Effector memory CD4-positive, alpha-beta T cell (primary cell): ENCODE data around the gene N4BP2.
"Not testable (repeated sequence)": the region's sequence is repeated elsewhere in the genome, so short reads cannot be mapped to it uniquely, and the experiment has no call there.

Experiments used
- DNase-seq, 3 donors: peaks; one replicate each; pipeline ENCODE4 v3.0.0-alpha.2; 2020
- H3K27ac ChIP-seq: 2 replicates; pipeline ENCODE4 v1.7.0; 2013; ENCODE audit warnings: mild to moderate bottlenecking, low read length, moderate library complexity; ENCODE audit not compliant: insufficient read depth, poor library complexity, severe bottlenecking
- H3K27me3 ChIP-seq: replicated peaks from 2 replicates; pipeline ENCODE4 v1.7.0; 2013; ENCODE audit warnings: mild to moderate bottlenecking, low read length; ENCODE audit not compliant: insufficient read depth, control insufficient read depth, poor library complexity, severe bottlenecking
- H3K36me3 ChIP-seq: 2 replicates; pipeline ENCODE4 v1.7.0; 2013; ENCODE audit warnings: mild to moderate bottlenecking, low read length, moderate library complexity; ENCODE audit not compliant: control insufficient read depth, insufficient read depth
- H3K4me1 ChIP-seq: 2 replicates; pipeline ENCODE4 v1.7.0; 2013; ENCODE audit warnings: low read length, mild to moderate bottlenecking; ENCODE audit not compliant: control insufficient read depth, insufficient read depth, poor library complexity, severe bottlenecking
- H3K4me3 ChIP-seq: 2 replicates; pipeline ENCODE4 v1.7.0; 2013; ENCODE audit warnings: low read length, low read depth, mild to moderate bottlenecking; ENCODE audit not compliant: insufficient read depth, poor library complexity, severe bottlenecking
- H3K9me3 ChIP-seq: 2 replicates; pipeline ENCODE4 v1.7.0; 2013; ENCODE audit warnings: mild to moderate bottlenecking, low read length, moderate library complexity; ENCODE audit not compliant: control insufficient read depth
- total RNA-seq, 3 donors: gene quantifications; one replicate each; lab custom pipeline; 2026; lab: John Stamatoyannopoulos, UW

N4BP2 gene
- total RNA-seq, result 52.0 to 83.2 (median 65.2) reads per million in 3 donors

DNA sequence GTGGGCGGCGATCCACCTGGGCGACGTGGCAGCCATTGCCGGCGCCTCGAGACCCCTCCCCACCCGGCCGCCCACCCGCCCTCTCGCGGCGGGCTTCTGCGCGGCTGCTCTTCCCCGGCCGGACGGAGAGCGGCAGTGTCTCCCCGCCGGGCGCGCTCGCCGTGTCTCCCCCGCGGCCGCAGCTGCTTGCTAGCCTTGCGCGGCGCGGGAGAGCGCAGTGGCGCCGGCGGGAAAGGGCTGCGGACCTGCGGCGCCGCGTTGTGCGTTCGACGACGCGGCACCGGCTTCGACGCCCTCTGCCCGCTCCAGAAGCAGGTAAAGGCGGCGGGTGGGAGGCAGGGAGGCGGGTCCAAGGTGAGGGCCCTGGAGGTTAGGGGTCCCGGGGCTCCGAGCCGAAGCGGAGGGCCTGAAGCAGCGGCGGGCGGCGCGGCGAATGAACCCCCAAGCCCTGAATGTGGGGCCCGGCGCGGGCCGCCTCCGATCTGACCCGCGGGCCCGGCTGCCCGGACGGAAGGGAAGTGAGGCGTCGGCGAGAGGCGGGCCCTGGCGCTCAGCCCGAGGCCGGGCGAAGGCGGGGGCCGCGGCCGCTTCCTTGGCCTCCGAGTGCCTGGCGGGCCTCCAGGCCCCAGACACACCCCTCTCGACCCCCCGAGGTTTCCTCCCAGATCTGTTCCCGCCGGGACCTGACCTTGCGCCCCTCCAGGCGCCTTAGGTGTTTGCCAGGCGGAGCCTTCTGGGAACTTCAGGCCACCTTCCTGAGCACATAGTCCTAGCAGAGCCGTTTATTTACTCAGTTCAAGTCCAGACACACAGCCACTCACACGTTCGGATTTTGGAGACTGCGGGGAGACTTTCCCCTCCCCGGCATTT is at the start of gene N4BP2:
Gene N4BP2 (plus strand): TSS at position 135 of the 870 bp plus-strand sequence. CDS start 40,491 bp downstream, outside the sequence.
- H3K9me3 ChIP-seq, result no peaks in the 10 kb centered on the region
- H3K27me3 ChIP-seq, result no peaks in the 10 kb centered on the region
- H3K4me3 ChIP-seq, result peak within 1 kb of the TSS; percentile 89
- H3K36me3 ChIP-seq, result no peaks in the 10 kb centered on the region
- H3K27ac ChIP-seq, result peak within 1 kb of the TSS; percentile 84
- peak; percentile 45 to 57 (median 50) for DNase-seq
- peaks cover 6% of the 10 kb centered on the region for H3K4me1 ChIP-seq

DNA sequence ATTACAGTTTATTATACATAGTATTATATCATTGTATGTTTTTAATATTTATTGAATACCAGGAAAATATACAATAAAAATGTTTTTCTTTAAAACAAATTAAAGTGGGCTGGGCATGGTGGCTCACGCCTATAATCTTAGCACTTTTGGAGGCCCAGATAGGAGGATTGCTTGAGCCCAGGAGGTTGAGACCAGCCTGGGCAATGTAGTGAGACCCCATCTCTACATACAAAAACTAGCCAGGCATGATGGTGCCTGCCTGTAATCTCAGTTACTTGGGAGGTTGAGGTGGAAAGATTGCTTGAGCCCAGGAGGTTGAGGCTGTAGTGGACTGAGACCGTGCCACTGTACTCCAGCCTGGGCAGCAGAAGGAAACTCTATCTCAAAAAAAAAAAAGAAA is 40.6 kb upstream of the N4BP2 start:
- no peaks in the 10 kb centered on the region for H3K4me1 ChIP-seq
- no peaks in the 10 kb centered on the region for H3K36me3 ChIP-seq
- no peak for DNase-seq
- no peak overlapping the region for H3K4me3 ChIP-seq
- H3K9me3 ChIP-seq, result no peaks in the 10 kb centered on the region
- no peak overlapping the region for H3K27ac ChIP-seq
- no peaks in the 10 kb centered on the region for H3K27me3 ChIP-seq

DNA sequence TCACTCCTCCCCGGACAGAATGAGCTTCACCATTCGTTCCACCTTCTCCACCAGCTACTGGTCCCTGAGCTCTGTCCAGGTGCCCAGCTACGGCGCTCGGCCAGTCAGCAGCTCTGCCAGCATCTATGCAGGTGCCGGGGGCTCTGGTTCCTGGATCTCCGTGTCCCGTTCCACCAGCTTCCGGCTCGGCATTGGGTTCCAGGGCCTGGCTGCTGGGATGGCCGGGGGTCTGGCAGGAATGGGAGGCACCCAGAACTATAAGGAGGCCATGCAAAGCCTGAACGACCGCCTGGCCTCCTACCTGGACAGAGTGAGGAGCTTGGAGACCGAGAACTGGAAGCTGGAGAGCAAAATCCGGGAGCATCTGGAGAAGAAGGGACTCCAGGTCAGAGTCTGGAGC is 36.4 kb upstream of the N4BP2 start:
- Histone ChIP-seq H3K36me3 (no peaks in the 10 kb centered on the region), H3K4me1 (no peaks in the 10 kb centered on the region), H3K27ac (no peak overlapping the region), H3K4me3 (no peak overlapping the region), H3K9me3 (no peaks in the 10 kb centered on the region), H3K27me3 (no peaks in the 10 kb centered on the region)
- DNase-seq, result no peak

DNA sequence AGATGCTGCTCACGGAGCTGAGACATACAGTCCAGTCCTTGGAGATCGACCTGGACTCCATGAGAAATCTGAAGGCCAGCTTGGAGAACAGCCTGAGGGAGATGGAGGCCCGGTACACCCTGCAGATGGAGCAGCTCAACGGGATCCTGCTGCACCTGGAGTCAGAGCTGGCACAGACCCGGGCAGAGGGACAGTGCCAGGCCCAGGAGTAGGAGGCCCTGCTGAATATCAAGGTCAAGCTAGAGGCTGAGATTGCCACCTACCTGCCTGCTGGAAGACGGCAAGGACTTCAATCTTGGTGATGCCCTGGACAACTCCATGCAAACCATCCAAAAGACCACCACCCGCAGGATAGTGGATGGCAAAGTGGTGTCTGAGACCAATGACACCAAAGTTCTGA is 35.5 kb upstream of the N4BP2 start:
- DNase-seq, H3K36me3 ChIP-seq, H3K4me1 ChIP-seq, H3K4me3 ChIP-seq, H3K9me3 ChIP-seq, H3K27me3 ChIP-seq, H3K27ac ChIP-seq: not testable (repeated sequence)

DNA sequence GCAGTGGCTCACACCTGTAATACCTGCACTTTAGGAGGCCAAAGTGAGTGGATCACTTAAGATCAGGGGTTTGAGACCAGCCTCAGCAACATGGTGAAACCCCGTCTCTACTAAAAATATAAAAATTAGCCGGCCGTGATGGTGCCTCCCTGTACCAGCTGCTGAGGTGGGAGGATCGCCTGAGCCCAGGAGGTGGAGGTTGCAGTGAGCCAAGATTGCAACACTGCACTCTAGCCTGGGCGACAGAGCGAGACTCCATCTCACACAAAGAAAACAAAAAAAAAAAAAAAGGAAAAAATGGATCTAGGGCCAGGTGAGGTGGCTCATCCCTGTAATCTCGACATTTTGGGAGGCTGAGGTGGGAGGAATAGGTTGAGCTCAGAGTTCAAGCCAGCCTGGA is 32.6 kb upstream of the N4BP2 start:
- H3K36me3 ChIP-seq, H3K4me3 ChIP-seq: not testable (repeated sequence)

DNA sequence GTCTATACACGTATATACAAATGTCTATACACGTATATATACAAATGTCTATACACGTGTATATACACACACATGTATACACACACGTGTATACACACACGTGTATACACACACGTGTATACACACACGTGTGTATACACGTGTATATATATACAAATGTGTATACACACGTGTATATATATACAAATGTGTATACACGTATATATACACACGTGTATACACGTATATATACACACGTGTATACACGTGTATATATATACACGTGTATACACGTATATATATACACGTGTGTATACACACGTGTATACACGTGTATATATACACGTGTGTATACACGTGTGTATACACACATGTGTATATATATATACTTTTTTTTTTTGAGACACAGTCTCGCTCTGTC is 23.9 kb upstream of the N4BP2 start:
- Histone ChIP-seq H3K27ac (no peak overlapping the region), H3K9me3 (no peaks in the 10 kb centered on the region), H3K36me3 (no peaks in the 10 kb centered on the region), H3K4me1 (no peaks in the 10 kb centered on the region), H3K4me3 (no peak overlapping the region), H3K27me3 (no peaks in the 10 kb centered on the region)
- no peak for DNase-seq

More for the DNA sequence above, 32.6 kb upstream of the N4BP2 start:
- H3K27ac ChIP-seq, H3K4me1 ChIP-seq, DNase-seq, H3K27me3 ChIP-seq, H3K9me3 ChIP-seq: not testable (repeated sequence)

DNA sequence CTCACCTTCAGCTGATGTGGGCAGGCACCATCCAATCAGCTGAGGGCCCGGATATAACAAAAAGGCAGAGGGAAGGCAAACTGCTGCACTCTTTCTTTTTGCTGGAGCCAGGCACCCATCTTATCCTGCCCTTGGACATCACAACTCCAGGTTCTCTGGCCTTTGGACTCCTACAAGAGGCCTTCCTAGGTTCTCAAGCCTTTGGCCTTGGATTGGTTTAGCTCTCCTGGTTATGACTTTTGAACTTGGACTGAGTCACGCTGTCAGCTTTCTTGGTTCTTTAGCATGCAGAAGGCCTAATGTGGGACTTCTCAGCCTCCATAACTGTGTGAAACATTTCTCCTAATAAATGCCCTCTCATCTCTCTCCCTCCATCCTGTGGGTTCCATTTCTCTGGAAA is 23.0 kb upstream of the N4BP2 start:
- no peak for DNase-seq
- Histone ChIP-seq H3K4me3 (no peak overlapping the region), H3K4me1 (no peaks in the 10 kb centered on the region), H3K36me3 (no peaks in the 10 kb centered on the region), H3K9me3 (no peaks in the 10 kb centered on the region), H3K27me3 (no peaks in the 10 kb centered on the region), H3K27ac (no peak overlapping the region)

DNA sequence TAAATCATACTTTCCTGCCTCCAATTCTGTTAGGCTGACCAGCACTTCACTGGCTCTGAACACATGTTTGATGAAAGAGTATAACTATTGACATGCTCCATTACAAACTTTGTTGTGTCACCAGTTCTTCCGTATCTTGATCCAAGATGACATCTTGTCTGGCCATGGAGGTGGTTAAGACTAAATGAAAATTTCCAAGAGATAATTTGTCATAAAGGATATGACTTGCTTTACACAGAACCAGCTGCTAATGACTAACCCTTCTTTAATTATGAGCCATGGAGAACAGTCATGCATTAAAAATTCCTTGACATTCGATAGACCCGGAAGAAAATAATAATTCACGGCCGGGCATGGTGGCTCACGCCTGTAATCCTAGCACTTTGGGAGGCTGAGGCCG is 17.7 kb upstream of the N4BP2 start:
- Histone ChIP-seq H3K4me3 (no peak overlapping the region), H3K27ac (no peak overlapping the region), H3K27me3 (no peaks in the 10 kb centered on the region), H3K4me1 (no peaks in the 10 kb centered on the region), H3K9me3 (no peaks in the 10 kb centered on the region), H3K36me3 (no peaks in the 10 kb centered on the region)
- DNase-seq, result no peak

DNA sequence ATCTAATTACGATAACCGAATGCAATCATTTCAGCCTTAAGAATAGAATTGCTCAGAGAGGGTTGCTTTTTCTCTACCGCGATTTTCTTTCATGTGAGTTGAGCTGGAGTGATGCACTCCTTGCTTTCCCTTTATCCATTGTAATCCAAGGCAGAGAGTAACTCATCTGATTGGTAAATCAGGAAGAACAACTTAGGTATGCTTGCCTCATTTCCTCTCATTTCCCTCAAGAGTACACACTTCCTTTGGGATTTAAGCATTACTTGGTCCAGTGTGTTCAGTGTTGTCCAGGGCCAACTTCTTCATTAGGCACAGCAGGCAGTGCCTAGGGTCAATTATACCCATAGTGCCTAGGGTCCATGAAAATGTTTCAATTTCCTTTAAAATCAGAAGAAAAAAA is 15.7 kb upstream of the N4BP2 start:
- Histone ChIP-seq H3K36me3 (no peaks in the 10 kb centered on the region), H3K4me3 (no peak overlapping the region), H3K27ac (no peak overlapping the region), H3K27me3 (no peaks in the 10 kb centered on the region), H3K4me1 (no peaks in the 10 kb centered on the region), H3K9me3 (no peaks in the 10 kb centered on the region)
- no peak for DNase-seq

DNA sequence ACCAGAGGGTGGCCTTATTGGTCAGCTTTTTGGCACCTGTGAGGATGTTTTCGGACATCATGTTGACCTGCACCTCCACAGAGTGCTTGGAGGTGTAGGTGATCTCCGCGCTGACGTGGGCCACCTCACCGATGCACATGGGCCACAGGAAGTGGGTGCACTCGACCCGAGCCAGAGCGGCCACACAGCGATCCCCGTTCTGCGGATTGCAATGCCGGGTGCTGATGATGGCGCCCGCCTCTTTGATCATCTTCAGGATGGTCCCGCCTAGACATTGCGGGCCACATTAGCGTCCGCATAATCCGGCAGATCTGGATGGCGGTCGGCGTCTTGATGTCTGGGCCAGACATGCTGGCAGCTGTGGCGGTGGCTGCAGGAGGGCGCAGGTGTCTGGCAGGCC is 12.9 kb upstream of the N4BP2 start:
- DNase-seq, result no peak
- Histone ChIP-seq H3K27ac (no peak overlapping the region), H3K4me1 (no peaks in the 10 kb centered on the region), H3K27me3 (no peaks in the 10 kb centered on the region), H3K9me3 (no peaks in the 10 kb centered on the region), H3K36me3 (no peaks in the 10 kb centered on the region), H3K4me3 (no peak overlapping the region)
